Endothelial cell of umbilical vein (primary cell): ENCODE data around the gene DCAF6. TPM values are rescaled to one million over a fixed set of nuclear protein-coding genes. Genes with fewer than 3 reads are reported as not detected.

Source experiments
- BruUV-seq: library from RNA; stranded (reverse); fragments of 400-500 nt; replicated peaks from 2 replicates; lab custom pipeline; 2021; lab: Mats Ljungman, UMichigan
- CTCF ChIA-PET: fragments of 300-600, 350-600 bp; sonication (Branson Sonifier 250); formaldehyde crosslinking; loops from one replicate; lab custom pipeline; 2021; ENCODE audit warnings: antibody characterized with exemption, inconsistent platforms; lab: Charles Lee
- POLR2A ChIA-PET: fragments of 300-600, 350-600 bp; sonication (Branson Sonifier 250); formaldehyde crosslinking; loops from one replicate; lab custom pipeline; 2021; ENCODE audit warnings: antibody characterized with exemption, inconsistent platforms; lab: Charles Lee
- DNase-seq: peaks from one replicate; pipeline ENCODE4 v3.0.0-alpha.2; 2011; ENCODE audit warnings: low read depth, low spot score
- FAIRE-seq: peaks from 2 replicates; lab custom pipeline; 2011; peaks lifted over from hg19 to GRCh38; lab: Jason Lieb, UNC
- H2AFZ ChIP-seq: 2 replicates; pipeline ENCODE4 v1.6.0; 2012; ENCODE audit warnings: low read depth, low read length, control low read depth, inconsistent platforms
- H3K27ac ChIP-seq: 2 replicates; pipeline ENCODE4 v1.5.1; 2011; ENCODE audit warnings: low read depth, mild to moderate bottlenecking, control low read depth, low read length, moderate library complexity; ENCODE audit not compliant: insufficient read depth
- H3K27me3 ChIP-seq, 2 experiments: 2 replicates each; pipeline versions ENCODE4 v1.6.0 to v1.6.1; 2011; ENCODE audit warnings: low read length in 2 of 2, mixed read lengths in 1 of 2; ENCODE audit not compliant: control insufficient read depth in 2 of 2, insufficient read depth in 2 of 2
- H3K36me3 ChIP-seq, 2 experiments: 2 replicates in 1 of 2; 3 replicates in 1 of 2; pipeline ENCODE4 v1.5.1; 2011; ENCODE audit warnings: low read length in 2 of 2, mild to moderate bottlenecking in 1 of 2, moderate library complexity in 1 of 2; ENCODE audit not compliant: control insufficient read depth in 2 of 2, insufficient read depth in 2 of 2; ENCODE audit errors: extremely low read depth in 1 of 2
- H3K4me1 ChIP-seq: 3 replicates; pipeline ENCODE4 v1.5.1; 2011; ENCODE audit warnings: mild to moderate bottlenecking, low read length; ENCODE audit not compliant: control insufficient read depth, insufficient read depth; ENCODE audit errors: extremely low read depth
- H3K4me2 ChIP-seq: 2 replicates; pipeline ENCODE4 v1.6.1; 2011; ENCODE audit warnings: low read length, control low read depth, mixed read lengths; ENCODE audit not compliant: insufficient read depth
- H3K4me3 ChIP-seq, 3 experiments: fragments of 200-600 bp in 1 of 3; sonication (generic), shearing (Covaris generic) in 1 of 3; replicated peaks in 1 of 3; 2 replicates each; pipeline ENCODE4 v1.5.1; 2011 to 2016; ENCODE audit warnings: control low read depth in 3 of 3, low read length in 3 of 3, mild to moderate bottlenecking in 2 of 3, inconsistent platforms in 1 of 3, low read depth in 1 of 3, moderate library complexity in 1 of 3; ENCODE audit not compliant: insufficient read depth in 1 of 3
- H3K79me2 ChIP-seq: 2 replicates; pipeline ENCODE4 v1.6.0; 2012; ENCODE audit warnings: low read length, inconsistent platforms; ENCODE audit not compliant: control insufficient read depth, insufficient read depth
- H3K9ac ChIP-seq: replicated peaks from 2 replicates; pipeline ENCODE3; 2011; ENCODE audit warnings: low read length, control low read depth; ENCODE audit not compliant: insufficient read depth; ENCODE audit errors: extremely low read depth
- H3K9me1 ChIP-seq: replicated peaks from 3 replicates; pipeline ENCODE4 v1.6.0; 2011; ENCODE audit warnings: mild to moderate bottlenecking, low read length; ENCODE audit not compliant: control insufficient read depth, insufficient read depth; ENCODE audit errors: extremely low read depth
- H3K9me3 ChIP-seq: replicated peaks from 2 replicates; pipeline ENCODE4 v1.5.1; 2012; ENCODE audit warnings: low read length, inconsistent platforms; ENCODE audit not compliant: control insufficient read depth, insufficient read depth
- H4K20me1 ChIP-seq: replicated peaks from 2 replicates; pipeline ENCODE3; 2011; ENCODE audit warnings: mild to moderate bottlenecking, low read length; ENCODE audit not compliant: control insufficient read depth, insufficient read depth; ENCODE audit errors: extremely low read depth
- CTCF ChIP-seq, 2 donors: IDR thresholded peaks; 1 replicate in 1 of 2; 2 replicates in 1 of 2; pipeline ENCODE4 v1.5.1; 2011; ENCODE audit warnings: low read length in 2 of 2, mild to moderate bottlenecking in 2 of 2, moderate library complexity in 2 of 2, control low read depth in 1 of 2, inconsistent platforms in 1 of 2, low read depth in 1 of 2; ENCODE audit not compliant: insufficient read depth in 1 of 2; ENCODE audit errors: extremely low read depth in 1 of 2
- EZH2 ChIP-seq: IDR thresholded peaks from 2 replicates; pipeline ENCODE4 v1.6.1; 2012; ENCODE audit warnings: borderline replicate concordance, low read depth, mild to moderate bottlenecking, moderate library complexity, low read length, inconsistent platforms; ENCODE audit not compliant: severe bottlenecking
- FOS ChIP-seq: IDR thresholded peaks from 2 replicates; pipeline ENCODE4 v1.6.1; 2011; ENCODE audit warnings: mild to moderate bottlenecking, low read length, moderate library complexity, borderline replicate concordance; ENCODE audit not compliant: insufficient read depth
- GATA2 ChIP-seq: IDR thresholded peaks from 2 replicates; pipeline ENCODE4 v1.7.0; 2011; ENCODE audit warnings: low read depth, mild to moderate bottlenecking, moderate library complexity, mixed read lengths, low read length; ENCODE audit not compliant: insufficient read length, insufficient read depth
- JUN ChIP-seq: IDR thresholded peaks from 2 replicates; pipeline ENCODE4 v1.6.1; 2011; ENCODE audit warnings: borderline replicate concordance, low read depth; ENCODE audit not compliant: insufficient read length, insufficient read depth
- MAX ChIP-seq: IDR thresholded peaks from 2 replicates; pipeline ENCODE4 v1.6.1; 2011; ENCODE audit not compliant: insufficient read depth, insufficient read length
- MYC ChIP-seq: IDR thresholded peaks from one replicate; pipeline ENCODE4 v1.6.1; 2011; ENCODE audit warnings: mild to moderate bottlenecking, low read depth, low read length
- POLR2A ChIP-seq: IDR thresholded peaks from 2 replicates; pipeline ENCODE4 v1.6.1; 2012; ENCODE audit warnings: low read depth, mild to moderate bottlenecking, control low read depth, low read length
- POLR2AphosphoS5 ChIP-seq: IDR thresholded peaks from 2 replicates; pipeline ENCODE4 v1.6.1; 2012; ENCODE audit warnings: low read depth, mild to moderate bottlenecking, control low read depth, low read length, moderate library complexity; ENCODE audit not compliant: insufficient read depth
- dilution Hi-C: fragments of 300-500 bp; cut with MboI; formaldehyde crosslinking; loops from one replicate; pipeline ENCODE4 v1.15.0; 2019; ENCODE audit warnings: low sequenced_read_pairs; ENCODE audit not compliant: extremely low pct_ligation_motif_present
- intact Hi-C: fragments of 100-400 bp; cut with micrococcal nuclease; formaldehyde crosslinking; loops from one replicate; pipeline ENCODE4 v1.10.0; 2022
- polyA plus RNA-seq, 4 experiments: library from polyadenylated mRNA; depleted of rRNA in 3 of 4; stranded (reverse) in 3 of 4; unstranded in 1 of 4; fragments of >200 nt; gene quantifications; 2 replicates each; pipeline versions ENCODE4 v1.2.1 to v1.2.3, GENCODE V29; 2011 to 2012; ENCODE audit warnings: missing spikeins in 1 of 4
- total RNA-seq: library from RNA; stranded (reverse); gene quantifications from 2 replicates; pipeline ENCODE4 v1.2.3, GENCODE V29; 2021

The DCAF6 gene
- total and polyA plus RNA-seq, 2 donors (not counting 3 experiments of a cell fraction or from before 2014, with no cell fraction given) = 28.6 to 39.4 TPM

GRCh38 chr1:167904652-167905130 lies 31.8 kb upstream of the DCAF6 start:
- H3K27ac ChIP-seq = no peak overlapping the region
- POLR2A ChIA-PET = no interaction called here
- H3K79me2 ChIP-seq = no peaks in the 10 kb centered on the region
- H3K27me3 ChIP-seq = no peaks in the 10 kb centered on the region
- H2AFZ ChIP-seq = peak overlapping the region; percentile 27
- CTCF ChIA-PET = interaction anchor here (0.7 to 2.4 kb wide), 7 partner anchors 9 to 178 kb away, joined by 3 to 11 read pairs (median 4); partner anchors contain the start of genes ADCY10 and DCAF6
- DNase-seq = peak; percentile 59
- dilution Hi-C loops = no loop called here
- H3K4me3 ChIP-seq = no peak overlapping the region
- no peak overlapping the region for H3K4me2 ChIP-seq
- peaks cover 7% of the 10 kb centered on the region for H3K4me1 ChIP-seq
- BruUV-seq = no TSS peak
- TF ChIP-seq MAX (no peak), FOS (peak; percentile 78), CTCF (IDR thresholded peaks at IDR 0.05; ENCODE audit: extremely low read depth in 1 of 2, insufficient read depth in 1 of 2, low read depth in 1 of 2, low read length in 2 of 2) (no peak)
- no peaks in the 10 kb centered on the region for H3K9me1 ChIP-seq
- no peak overlapping the region for H3K9ac ChIP-seq
- no peaks in the 10 kb centered on the region for H4K20me1 ChIP-seq
- no peaks in the 10 kb centered on the region for H3K36me3 ChIP-seq
- FAIRE-seq = peak; percentile 81
- intact Hi-C loops = no loop called here
- H3K9me3 ChIP-seq = no peaks in the 10 kb centered on the region

GRCh38 chr1:167905182-167905581 lies 31.3 kb upstream of the DCAF6 start:
- dilution Hi-C loops (no loop called here), intact Hi-C loops (no loop called here)
- H3K79me2 ChIP-seq = no peaks in the 10 kb centered on the region
- ChIA-PET CTCF (interaction anchor here (0.9 to 2.4 kb wide), 6 partner anchors 8 to 177 kb away, joined by 3 to 11 read pairs (median 4); partner anchors contain the start of genes ADCY10 and DCAF6), POLR2A (no interaction called here)
- no peak overlapping the region for H3K4me3 ChIP-seq
- H3K4me2 ChIP-seq = no peak overlapping the region
- H3K9ac ChIP-seq = no peak overlapping the region
- no peak for FAIRE-seq
- H2AFZ ChIP-seq = no peak overlapping the region
- H4K20me1 ChIP-seq = no peaks in the 10 kb centered on the region
- no peaks in the 10 kb centered on the region for H3K9me1 ChIP-seq
- DNase-seq = peak; percentile 21
- H3K27me3 ChIP-seq = no peaks in the 10 kb centered on the region
- BruUV-seq = no TSS peak
- H3K9me3 ChIP-seq = no peaks in the 10 kb centered on the region
- H3K36me3 ChIP-seq = no peaks in the 10 kb centered on the region
- TF ChIP-seq MYC (no peak), POLR2A (no peak), POLR2AphosphoS5 (no peak), CTCF (IDR thresholded peaks at IDR 0.05; ENCODE audit: extremely low read depth in 1 of 2, insufficient read depth in 1 of 2, low read depth in 1 of 2, low read length in 2 of 2) (no peak), MAX (no peak), JUN (no peak), FOS (no peak), EZH2 (no peak), GATA2 (no peak)
- H3K27ac ChIP-seq = no peak overlapping the region
- H3K4me1 ChIP-seq = peaks cover 7% of the 10 kb centered on the region
